Smooth muscle cell (in vitro differentiated cells): ENCODE measurements around the gene SMIM32. TPM values are rescaled to one million over a fixed set of nuclear protein-coding genes. Genes with fewer than 3 reads are reported as not detected.

ENCODE experiments used
- DNase-seq: peaks from one replicate; lab custom pipeline; 2025; ENCODE audit not compliant: unreplicated experiment; lab: John Stamatoyannopoulos, UW
- H2AFZ ChIP-seq: fragments of 200-600 bp; sonication (generic); 2 replicates; pipeline ENCODE4 v1.6.0; 2016; ENCODE audit warnings: antibody characterized with exemption, low read depth, mild to moderate bottlenecking
- H3F3A ChIP-seq: fragments of 200-600 bp; sonication (generic); 2 replicates; pipeline ENCODE4 v1.6.0; 2017; ENCODE audit warnings: antibody characterized with exemption, low read depth
- H3K27ac ChIP-seq: fragments of 200-600 bp; sonication (generic); 2 replicates; pipeline ENCODE4 v1.5.1; 2016; ENCODE audit warnings: low read depth, mild to moderate bottlenecking
- H3K27me3 ChIP-seq: fragments of 200-600 bp; sonication (generic); 2 replicates; pipeline ENCODE4 v1.6.1; 2016; ENCODE audit warnings: low read depth, mild to moderate bottlenecking
- H3K36me3 ChIP-seq: fragments of 200-600 bp; sonication (generic); 2 replicates; pipeline ENCODE4 v1.5.1; 2016; ENCODE audit warnings: low read depth
- H3K4me1 ChIP-seq: fragments of 200-600 bp; sonication (generic); 2 replicates; pipeline ENCODE4 v1.5.1; 2016; ENCODE audit warnings: low read depth
- H3K4me2 ChIP-seq: fragments of 200-600 bp; sonication (generic); 2 replicates; pipeline ENCODE4 v1.6.0; 2016; ENCODE audit warnings: mild to moderate bottlenecking
- H3K4me3 ChIP-seq: fragments of 200-600 bp; sonication (generic); 2 replicates; pipeline ENCODE4 v1.5.1; 2016; ENCODE audit warnings: mild to moderate bottlenecking
- H3K79me2 ChIP-seq: fragments of 200-600 bp; sonication (generic); 2 replicates; pipeline ENCODE4 v1.6.0; 2016; ENCODE audit warnings: low read depth, mild to moderate bottlenecking
- H3K9ac ChIP-seq: fragments of 200-600 bp; sonication (generic); 2 replicates; pipeline ENCODE4 v1.6.0; 2016; ENCODE audit warnings: low read depth
- H3K9me3 ChIP-seq: fragments of 200-600 bp; sonication (generic); replicated peaks from 2 replicates; pipeline ENCODE4 v1.5.1; 2016; ENCODE audit warnings: low read depth
- H4K20me1 ChIP-seq: fragments of 200-600 bp; sonication (generic); 2 replicates; pipeline ENCODE4 v1.6.0; 2016; ENCODE audit warnings: low read depth
- CTCF ChIP-seq: fragments of 200-600 bp; sonication (generic); IDR thresholded peaks from 2 replicates; pipeline ENCODE4 v1.5.1; 2017; ENCODE audit warnings: borderline replicate concordance, mild to moderate bottlenecking, antibody characterized with exemption; ENCODE audit not compliant: insufficient read depth, poor library complexity, severe bottlenecking
- WGBS: methylation state at CpG from one replicate; pipeline ENCODE4 v1.1.7; 2016; ENCODE audit warnings: low lambda C conversion rate; 5-methylcytosine and 5-hydroxymethylcytosine counted together
- polyA plus RNA-seq: library from polyadenylated mRNA; unstranded; fragments of >200 nt; fragmentation: Nextera tagmentation; extraction: Ambion mirVana; gene quantifications from 2 replicates; pipeline ENCODE4 v1.2.1, GENCODE V29; 2016
- total RNA-seq: library from RNA; depleted of rRNA; stranded (reverse); fragments of >200 nt; gene quantifications from 2 replicates; pipeline ENCODE4 v1.2.3, GENCODE V29; 2014

Gene SMIM32
- total and polyA plus RNA-seq, 2 experiments from 2014 or later: 1.5 to 2.2 TPM

- H3K4me1 ChIP-seq: peaks cover 12% of the 10 kb centered on the region
- H3K36me3 ChIP-seq: no peaks in the 10 kb centered on the region
- DNase-seq: no peak
- H3K79me2 ChIP-seq: peaks cover 100% of the 10 kb centered on the region
- no peak overlapping the region for H3K4me3 ChIP-seq
- H3K9me3 ChIP-seq: no peaks in the 10 kb centered on the region
- no peak overlapping the region for H3K9ac ChIP-seq
- H3F3A ChIP-seq: no peaks in the 10 kb centered on the region
- H3K27me3 ChIP-seq: no peaks in the 10 kb centered on the region
- no peak for TF ChIP-seq CTCF
- 93% methylated on average over 6 of the region's 6 CpGs for whole genome bisulfite sequencing
- no peak overlapping the region for H2AFZ ChIP-seq
- H4K20me1 ChIP-seq: peaks cover 100% of the 10 kb centered on the region
- H3K4me2 ChIP-seq: no peak overlapping the region
- no peak overlapping the region for H3K27ac ChIP-seq
Observed at GRCh38 chr5:136143312-136143711, 49.6 kb downstream of the SMIM32 start.

GRCh38 chr5:136141561-136141960 is 51.4 kb downstream of the SMIM32 start:
- Histone ChIP-seq H3K4me2 (peak overlapping the region; percentile 12), H3K27me3 (no peaks in the 10 kb centered on the region), H3K9ac (no peak overlapping the region), H3K27ac (peak overlapping the region; percentile 25), H3K9me3 (no peaks in the 10 kb centered on the region), H3K36me3 (no peaks in the 10 kb centered on the region), H3F3A (peaks cover 7% of the 10 kb centered on the region), H3K4me1 (peaks cover 23% of the 10 kb centered on the region), H3K79me2 (peaks cover 100% of the 10 kb centered on the region), H3K4me3 (no peak overlapping the region), H2AFZ (no peak overlapping the region), H4K20me1 (peaks cover 100% of the 10 kb centered on the region)
- no peak for TF ChIP-seq CTCF
- DNase-seq: no peak

Other genes with a start within 250 kb of the SMIM32 start
- gene LECT2, start 238.2 kb downstream of the SMIM32 start, total RNA-seq: not detected in 2 replicates
- gene LECT2, start 238.2 kb downstream of the SMIM32 start, polyA plus RNA-seq: not detected in 2 replicates
- 2,635 and 2,673 TPM in 2 replicates for gene TGFBI, start 164.2 kb downstream of the SMIM32 start, total RNA-seq
- gene TGFBI, start 164.2 kb downstream of the SMIM32 start, polyA plus RNA-seq: 2,505 and 2,991 TPM in 2 replicates
- 61.7 and 85.4 TPM in 2 replicates for gene SMAD5, start 60.3 kb downstream of the SMIM32 start, total RNA-seq
- gene SMAD5, start 60.3 kb downstream of the SMIM32 start, polyA plus RNA-seq: 24.8 and 28.5 TPM in 2 replicates
- gene TRPC7, start 172.4 kb upstream of the SMIM32 start, total RNA-seq: not detected in 2 replicates
- 0.32 TPM in 1 of 2 replicates, not detected in the other for gene TRPC7, start 172.4 kb upstream of the SMIM32 start, polyA plus RNA-seq